Activated naive CD8-positive, alpha-beta T cell treated with anti-CD3 and anti-CD28 coated beads, Interleukin-2, amount 50 U/mL, for 24 hours (primary cell): Measurements from ENCODE around the gene ZFYVE28.

ENCODE experiments used
- ATAC-seq: fragments of 150-1000 bp; cut with Tn5 transposase; one replicate; pipeline ENCODE4 v1.10.0; 2021
- DNase-seq: peaks from one replicate; pipeline ENCODE4 v3.0.0; 2021
- H3K27ac Mint-ChIP-seq: one replicate; pipeline ENCODE4 v1.8.0; 2021; ENCODE audit warnings: mild to moderate bottlenecking, mixed read lengths
- H3K27me3 Mint-ChIP-seq: one replicate; pipeline ENCODE4 v1.8.0; 2021; ENCODE audit warnings: mixed read lengths
- H3K36me3 Mint-ChIP-seq: one replicate; pipeline ENCODE4 v1.8.0; 2021; ENCODE audit warnings: low read depth, mixed read lengths
- H3K4me1 Mint-ChIP-seq: one replicate; pipeline ENCODE4 v1.8.0; 2021; ENCODE audit warnings: mixed read lengths
- H3K4me3 Mint-ChIP-seq: one replicate; pipeline ENCODE4 v1.8.0; 2021; ENCODE audit warnings: mild to moderate bottlenecking, moderate library complexity, mixed read lengths
- H3K9me3 Mint-ChIP-seq: one replicate; pipeline ENCODE4 v1.8.0; 2021; ENCODE audit warnings: mixed read lengths

ZFYVE28 gene

DNA sequence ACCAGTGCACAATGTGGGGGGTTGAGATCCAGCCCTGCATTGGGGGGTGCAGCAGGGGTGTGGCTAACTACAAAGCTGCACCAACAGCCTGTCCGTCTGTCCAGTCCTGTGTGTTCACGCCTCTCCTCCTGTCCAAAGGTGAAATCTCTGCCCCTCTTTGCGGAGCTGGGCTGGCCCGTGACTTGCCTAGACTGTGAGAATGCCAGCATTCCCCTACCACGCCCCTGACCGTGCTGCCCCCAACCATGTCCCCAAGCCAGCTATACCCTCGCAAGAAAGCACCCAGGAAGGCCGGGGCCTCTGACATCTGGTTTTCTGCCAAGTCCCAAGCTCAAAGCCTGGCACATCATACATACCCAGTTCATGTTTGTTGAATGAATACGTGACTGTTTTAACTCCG is 19.2 kb downstream of the ZFYVE28 start:
- DNase-seq, result no peak
- no peaks in the 10 kb centered on the region for H3K9me3 Mint-ChIP-seq
- no peak overlapping the region for H3K27ac Mint-ChIP-seq
- no peak for ATAC-seq
- H3K27me3 Mint-ChIP-seq, result peaks cover 12% of the 10 kb centered on the region
- no peak overlapping the region for H3K4me3 Mint-ChIP-seq
- H3K4me1 Mint-ChIP-seq, result peaks cover 18% of the 10 kb centered on the region
- H3K36me3 Mint-ChIP-seq, result no peaks in the 10 kb centered on the region

DNA sequence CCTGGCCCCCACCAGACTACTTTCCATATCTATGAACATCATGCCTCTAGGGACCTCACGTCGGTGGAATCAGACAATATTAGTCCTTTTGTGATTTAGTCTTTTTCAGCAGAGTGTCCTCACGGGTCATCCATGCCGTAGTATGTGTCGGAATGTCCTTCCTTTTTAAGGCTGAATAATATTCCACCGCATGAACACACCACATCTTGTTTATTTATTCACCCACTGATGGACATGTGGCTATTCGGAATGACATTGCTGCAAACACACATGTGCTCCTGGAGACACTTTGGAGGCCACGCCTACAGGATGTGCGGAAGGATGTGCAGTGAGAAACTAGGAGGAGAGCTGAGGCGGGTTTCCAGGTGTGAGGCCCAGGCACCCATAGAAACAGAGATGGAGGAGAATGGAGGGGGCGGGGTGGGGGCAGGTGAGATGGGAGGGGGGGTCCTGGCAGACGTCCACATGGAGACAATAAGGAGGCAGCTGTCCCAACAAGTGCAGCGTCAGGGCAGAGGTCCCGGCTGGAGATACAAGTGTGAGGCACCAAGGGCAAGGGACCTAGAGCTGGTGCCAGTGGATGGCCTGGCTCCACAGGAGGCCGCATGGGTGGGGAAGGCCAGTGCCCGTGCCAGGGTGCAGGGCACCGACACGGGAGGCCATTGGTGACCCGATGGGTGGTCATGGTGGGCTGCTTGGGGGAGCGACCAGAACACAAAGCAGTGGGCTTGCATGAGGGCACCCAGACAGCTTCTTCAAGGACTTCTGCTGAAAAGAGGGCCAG is 20.7 kb downstream of the ZFYVE28 start:
- H3K36me3 Mint-ChIP-seq, result no peaks in the 10 kb centered on the region
- H3K4me3 Mint-ChIP-seq, result no peak overlapping the region
- ATAC-seq, result no peak
- DNase-seq, result no peak
- H3K27me3 Mint-ChIP-seq, result peaks cover 15% of the 10 kb centered on the region
- no peak overlapping the region for H3K27ac Mint-ChIP-seq
- H3K4me1 Mint-ChIP-seq, result peaks cover 28% of the 10 kb centered on the region
- H3K9me3 Mint-ChIP-seq, result no peaks in the 10 kb centered on the region

DNA sequence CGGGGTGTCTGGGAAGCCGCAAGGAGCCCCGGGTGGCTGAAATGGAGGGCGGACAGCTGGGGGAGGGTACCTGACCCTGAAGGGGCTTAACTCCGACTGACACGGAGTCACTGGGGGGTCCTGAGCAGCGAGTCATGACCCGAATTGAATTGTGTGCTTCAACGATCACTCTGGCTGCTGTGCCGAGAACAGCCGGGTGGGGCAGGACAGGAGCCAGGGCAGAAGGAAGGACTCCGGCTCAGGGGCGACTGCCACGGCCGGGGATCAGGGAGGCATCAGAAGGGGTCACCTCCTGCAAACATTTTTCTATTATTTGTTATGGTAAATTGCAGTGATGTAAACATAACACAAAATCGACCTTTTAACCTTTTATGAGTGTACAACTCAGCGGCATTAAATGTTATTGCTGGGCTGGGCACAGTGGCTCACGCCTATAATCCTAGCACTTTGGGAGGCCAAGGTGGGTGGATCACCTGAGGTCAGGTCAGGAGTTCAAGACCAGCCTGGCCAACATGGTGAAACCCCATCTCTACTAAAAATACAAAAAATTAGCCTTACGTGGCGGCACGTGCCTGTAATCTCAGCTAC is 21.6 kb downstream of the ZFYVE28 start:
- no peak for ATAC-seq
- Mint-ChIP-seq H3K4me3 (no peak overlapping the region), H3K36me3 (no peaks in the 10 kb centered on the region), H3K9me3 (no peaks in the 10 kb centered on the region), H3K27ac (no peak overlapping the region), H3K4me1 (peaks cover 19% of the 10 kb centered on the region), H3K27me3 (peaks cover 12% of the 10 kb centered on the region)
- no peak for DNase-seq

DNA sequence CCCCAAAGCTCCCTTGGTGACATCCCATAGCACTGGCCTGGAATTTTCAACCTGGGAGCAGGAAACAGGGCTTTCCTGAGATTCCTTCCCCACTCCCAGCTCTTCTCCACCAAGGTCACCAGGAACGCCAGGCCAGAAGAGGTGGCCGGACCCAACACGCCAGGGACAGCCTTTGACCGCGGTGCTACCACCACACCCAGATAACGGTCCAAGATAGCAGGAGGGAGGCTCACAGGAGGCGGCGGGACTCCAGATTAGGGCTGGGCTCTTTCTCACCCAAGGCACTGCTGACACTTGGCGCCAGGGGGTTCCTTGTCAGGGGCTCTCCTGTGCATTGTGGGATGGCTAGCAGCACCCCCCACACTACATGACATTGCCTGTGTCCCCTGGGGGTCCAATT is 22.9 kb downstream of the ZFYVE28 start:
- DNase-seq (no peak), ATAC-seq (no peak)
- Mint-ChIP-seq H3K27ac (no peak overlapping the region), H3K36me3 (no peaks in the 10 kb centered on the region), H3K27me3 (peaks cover 18% of the 10 kb centered on the region), H3K4me3 (no peak overlapping the region), H3K4me1 (peaks cover 23% of the 10 kb centered on the region), H3K9me3 (no peaks in the 10 kb centered on the region)

DNA sequence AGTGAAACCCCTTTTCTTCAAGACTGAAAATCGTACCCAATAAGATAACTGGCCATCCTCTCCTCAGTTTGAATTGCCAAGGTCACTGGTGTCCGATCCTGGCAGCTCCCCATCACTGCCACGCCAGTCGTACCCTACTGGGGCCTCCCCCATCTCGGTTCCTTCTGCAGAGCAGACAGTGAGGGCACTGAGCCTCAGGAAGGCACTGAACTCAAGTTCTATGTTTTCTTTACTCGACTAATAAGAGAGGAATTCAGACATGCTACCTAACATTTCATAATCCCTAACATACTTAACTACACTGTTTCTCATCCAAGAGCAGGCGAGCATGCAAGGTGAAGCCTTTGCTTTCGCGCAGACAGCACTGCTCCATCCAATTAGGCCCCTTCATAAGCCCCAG is 23.4 kb downstream of the ZFYVE28 start:
- Mint-ChIP-seq H3K27me3 (peaks cover 19% of the 10 kb centered on the region), H3K27ac (no peak overlapping the region), H3K9me3 (no peaks in the 10 kb centered on the region), H3K36me3 (no peaks in the 10 kb centered on the region), H3K4me3 (no peak overlapping the region), H3K4me1 (peaks cover 23% of the 10 kb centered on the region)
- ATAC-seq, result no peak
- no peak for DNase-seq

DNA sequence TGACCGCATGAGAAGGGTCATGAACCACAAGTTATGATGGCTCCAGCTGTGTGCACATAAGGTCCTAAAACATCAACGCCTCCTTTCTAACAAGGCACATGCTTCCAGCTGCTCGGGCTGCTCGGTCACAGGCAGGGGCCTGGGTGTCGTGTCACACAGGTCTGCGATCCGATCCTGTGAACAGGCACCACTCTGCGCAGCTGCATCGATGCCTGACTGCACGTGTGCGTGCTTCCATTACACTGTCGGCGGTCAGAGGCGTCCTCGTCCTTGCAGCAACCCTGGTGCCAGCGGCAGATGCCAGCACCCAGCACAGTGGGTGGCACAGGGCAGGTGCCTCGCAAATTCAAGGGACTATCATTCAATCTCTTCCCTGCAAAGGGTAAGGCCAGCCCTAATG is 23.9 kb downstream of the ZFYVE28 start:
- DNase-seq, result no peak
- Mint-ChIP-seq H3K9me3 (no peaks in the 10 kb centered on the region), H3K4me1 (peaks cover 23% of the 10 kb centered on the region), H3K27ac (no peak overlapping the region), H3K36me3 (no peaks in the 10 kb centered on the region), H3K27me3 (peaks cover 22% of the 10 kb centered on the region), H3K4me3 (no peak overlapping the region)
- ATAC-seq, result no peak

DNA sequence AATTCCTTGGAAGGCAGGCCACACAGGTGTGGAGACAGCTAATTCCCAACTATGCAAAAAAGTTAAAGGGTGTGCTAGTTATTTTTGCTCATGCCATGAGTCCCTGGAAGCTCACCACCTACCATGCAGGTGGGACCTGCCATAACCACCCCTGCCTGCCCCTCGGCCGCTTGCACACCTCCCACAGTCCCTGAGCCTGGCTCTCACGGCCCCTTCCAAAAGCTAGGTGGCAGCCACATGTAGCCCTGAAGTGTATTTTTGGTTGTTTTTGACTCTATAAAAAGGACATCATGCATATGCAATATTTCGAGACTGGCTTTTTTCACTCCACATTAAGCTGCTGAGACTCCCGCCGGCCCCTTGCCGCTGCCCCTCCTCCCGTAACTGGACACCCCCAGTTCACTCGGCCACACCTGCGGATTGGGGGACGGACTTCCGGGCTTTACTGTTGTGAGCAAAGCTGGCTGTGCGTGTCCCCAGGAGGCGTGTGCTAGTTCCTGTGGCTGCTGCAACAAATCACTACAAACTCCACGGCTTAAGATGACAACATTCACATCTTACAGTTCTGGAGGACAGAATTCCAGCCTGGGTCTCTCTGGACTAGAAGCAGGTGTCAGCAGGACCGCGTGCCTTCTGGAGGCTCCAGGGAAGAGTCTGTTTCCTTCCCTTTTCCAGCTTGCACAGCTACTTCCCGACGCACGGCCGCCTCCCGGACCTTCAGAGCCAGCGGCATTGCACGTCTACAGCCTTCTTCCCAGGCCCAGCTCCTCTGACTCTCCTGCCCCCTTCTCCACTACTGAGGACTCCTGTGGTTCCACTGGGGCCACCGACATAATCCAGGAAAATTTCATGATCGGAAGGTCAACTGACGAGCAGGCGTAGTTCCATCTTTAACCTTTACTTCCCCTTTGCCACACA is 24.8 kb downstream of the ZFYVE28 start:
- Mint-ChIP-seq H3K36me3 (no peaks in the 10 kb centered on the region), H3K9me3 (no peaks in the 10 kb centered on the region), H3K27ac (no peak overlapping the region), H3K4me1 (peaks cover 23% of the 10 kb centered on the region), H3K27me3 (peaks cover 22% of the 10 kb centered on the region), H3K4me3 (no peak overlapping the region)
- ATAC-seq (no peak), DNase-seq (no peak)

DNA sequence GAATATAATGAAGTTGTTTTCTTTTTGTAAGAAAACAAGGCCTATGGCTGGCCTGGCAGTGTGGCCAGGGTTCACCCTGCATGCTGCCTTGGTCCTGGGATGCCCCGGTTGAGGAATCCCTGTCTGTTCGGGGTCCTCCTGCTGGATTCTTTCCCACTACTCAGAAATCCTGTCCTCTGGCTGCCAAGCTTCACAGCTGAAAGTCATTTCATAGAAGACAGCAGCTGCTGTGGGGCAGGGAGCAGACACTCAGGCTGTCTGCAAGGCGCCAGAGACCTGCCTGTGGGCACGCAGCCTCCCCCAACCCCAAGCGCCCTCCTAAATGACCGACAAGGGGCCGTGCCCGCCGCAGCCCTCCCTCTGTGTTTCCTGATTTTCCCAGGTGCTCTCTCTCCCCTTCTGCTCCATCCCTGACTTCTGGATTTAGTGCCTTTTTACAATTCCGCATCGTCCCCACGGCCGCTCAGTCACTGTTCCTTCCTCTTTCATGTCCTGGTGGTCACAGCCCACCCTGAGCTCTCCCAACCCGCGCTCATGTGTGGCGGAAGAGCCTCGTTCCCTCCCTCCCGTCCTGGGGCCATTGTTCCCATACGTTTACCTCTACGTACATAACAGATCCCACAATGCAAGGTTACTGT is 27.5 kb downstream of the ZFYVE28 start:
- no peaks in the 10 kb centered on the region for H3K9me3 Mint-ChIP-seq
- peaks cover 23% of the 10 kb centered on the region for H3K4me1 Mint-ChIP-seq
- ATAC-seq (no peak), DNase-seq (no peak)
- H3K27me3 Mint-ChIP-seq, result peaks cover 22% of the 10 kb centered on the region
- H3K27ac Mint-ChIP-seq, result no peak overlapping the region
- no peak overlapping the region for H3K4me3 Mint-ChIP-seq
- no peaks in the 10 kb centered on the region for H3K36me3 Mint-ChIP-seq

DNA sequence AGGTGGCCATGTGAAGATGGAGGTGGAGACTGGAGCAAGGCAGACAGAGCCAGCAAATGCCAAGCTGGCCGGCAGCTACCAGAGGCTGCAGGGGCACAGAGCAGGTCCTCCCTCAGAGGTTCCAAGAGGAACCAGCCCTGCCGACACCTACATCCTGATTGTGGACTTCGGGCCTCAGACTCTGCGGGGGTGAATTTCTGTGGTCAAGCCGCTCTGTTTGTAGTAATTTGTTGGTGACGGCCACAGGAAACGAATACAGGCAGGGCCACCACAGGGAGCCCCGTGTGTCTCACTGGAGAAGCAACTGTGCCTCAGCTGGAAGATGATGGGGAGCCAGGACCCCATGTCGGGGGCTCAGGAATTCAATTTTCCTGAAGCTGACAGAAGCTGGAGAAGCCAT is 28.3 kb downstream of the ZFYVE28 start:
- H3K27me3 Mint-ChIP-seq, result peaks cover 22% of the 10 kb centered on the region
- H3K9me3 Mint-ChIP-seq, result no peaks in the 10 kb centered on the region
- H3K4me1 Mint-ChIP-seq, result peaks cover 23% of the 10 kb centered on the region
- H3K36me3 Mint-ChIP-seq, result no peaks in the 10 kb centered on the region
- H3K4me3 Mint-ChIP-seq, result no peak overlapping the region
- H3K27ac Mint-ChIP-seq, result no peak overlapping the region
- ATAC-seq (no peak), DNase-seq (no peak)

DNA sequence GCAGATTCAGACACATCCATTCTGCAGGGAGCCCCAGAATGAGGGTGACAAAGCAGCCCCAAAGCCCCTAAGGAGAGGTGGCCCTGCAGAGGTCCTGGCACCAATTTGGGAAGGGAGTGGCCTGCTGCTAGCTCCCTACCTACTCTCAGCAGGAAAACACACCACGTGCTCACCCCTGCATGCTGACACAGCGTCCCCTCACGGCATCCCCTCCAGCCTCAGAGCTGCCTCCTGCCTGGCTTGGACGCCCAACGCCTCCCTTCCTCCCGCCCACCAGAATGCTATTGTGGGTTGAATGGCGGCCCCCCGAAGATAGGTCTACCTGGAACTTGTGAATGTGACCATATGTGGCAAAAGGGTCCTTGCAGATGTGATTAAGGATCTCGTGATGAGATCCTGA is 28.8 kb downstream of the ZFYVE28 start:
- H3K27ac Mint-ChIP-seq, result no peak overlapping the region
- H3K9me3 Mint-ChIP-seq, result no peaks in the 10 kb centered on the region
- H3K27me3 Mint-ChIP-seq, result peaks cover 22% of the 10 kb centered on the region
- DNase-seq, result no peak
- no peaks in the 10 kb centered on the region for H3K36me3 Mint-ChIP-seq
- ATAC-seq, result no peak
- H3K4me3 Mint-ChIP-seq, result no peak overlapping the region
- peaks cover 21% of the 10 kb centered on the region for H3K4me1 Mint-ChIP-seq

DNA sequence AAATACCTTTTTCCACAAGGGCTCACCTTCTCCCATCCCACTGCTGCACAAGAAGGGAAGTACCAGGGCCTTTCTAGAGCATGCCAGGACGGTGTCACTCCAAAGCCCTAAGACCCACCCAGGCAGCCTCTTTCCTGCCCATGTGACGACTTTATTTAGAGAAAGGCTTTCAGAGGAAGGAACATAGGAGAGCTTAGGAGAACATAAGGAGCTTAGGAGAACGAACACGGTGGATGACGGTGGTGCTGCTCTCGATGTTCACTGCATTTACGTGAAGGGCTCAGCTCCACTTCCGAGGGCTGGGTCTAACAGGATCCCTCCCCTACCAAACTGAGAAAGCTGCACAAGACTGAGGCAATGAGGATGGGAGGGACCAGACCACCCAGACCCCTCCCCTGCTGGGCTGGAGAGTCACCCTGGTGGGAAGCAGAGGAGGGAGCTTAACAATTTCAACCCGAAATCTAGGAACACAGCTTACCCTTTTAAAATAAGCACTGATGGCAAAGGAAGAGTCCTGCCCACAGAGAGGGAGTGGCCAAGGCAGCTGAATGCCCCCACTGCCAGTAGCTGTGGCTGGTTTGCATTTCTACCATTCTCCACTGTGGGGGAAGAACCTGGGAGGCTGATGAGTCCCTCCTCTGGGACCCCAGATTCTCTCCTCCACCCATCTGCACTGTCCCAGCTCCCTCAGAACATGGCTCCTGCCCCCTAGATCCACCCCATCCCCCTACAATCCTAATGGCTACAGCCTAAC is 29.8 kb downstream of the ZFYVE28 start:
- Mint-ChIP-seq H3K9me3 (no peaks in the 10 kb centered on the region), H3K4me1 (peaks cover 11% of the 10 kb centered on the region), H3K27me3 (peaks cover 14% of the 10 kb centered on the region), H3K36me3 (no peaks in the 10 kb centered on the region), H3K27ac (no peak overlapping the region), H3K4me3 (no peak overlapping the region)
- ATAC-seq (no peak), DNase-seq (no peak)

DNA sequence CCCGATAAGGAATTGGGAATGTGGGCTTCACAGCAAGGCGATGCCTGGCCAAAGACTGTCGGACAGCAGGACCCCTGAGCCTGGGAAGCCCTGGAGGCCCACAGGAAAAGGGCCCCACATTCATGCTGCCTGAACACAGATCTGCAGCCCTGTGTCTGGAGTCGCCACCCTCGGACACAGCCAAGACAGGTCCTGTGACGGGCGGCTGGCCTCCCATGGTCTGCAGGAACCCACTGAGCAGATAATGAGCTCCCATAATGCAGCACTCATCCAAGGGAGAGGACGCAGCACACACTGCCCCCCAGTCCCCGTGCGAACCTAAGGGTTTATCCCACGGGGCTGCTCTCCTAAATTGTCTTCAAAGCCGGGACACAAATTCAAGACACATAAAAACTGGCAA is 30.6 kb downstream of the ZFYVE28 start:
- H3K36me3 Mint-ChIP-seq, result no peaks in the 10 kb centered on the region
- DNase-seq (no peak), ATAC-seq (no peak)
- peaks cover 15% of the 10 kb centered on the region for H3K4me1 Mint-ChIP-seq
- peaks cover 14% of the 10 kb centered on the region for H3K27me3 Mint-ChIP-seq
- H3K4me3 Mint-ChIP-seq, result no peak overlapping the region
- H3K27ac Mint-ChIP-seq, result no peak overlapping the region
- H3K9me3 Mint-ChIP-seq, result no peaks in the 10 kb centered on the region

DNA sequence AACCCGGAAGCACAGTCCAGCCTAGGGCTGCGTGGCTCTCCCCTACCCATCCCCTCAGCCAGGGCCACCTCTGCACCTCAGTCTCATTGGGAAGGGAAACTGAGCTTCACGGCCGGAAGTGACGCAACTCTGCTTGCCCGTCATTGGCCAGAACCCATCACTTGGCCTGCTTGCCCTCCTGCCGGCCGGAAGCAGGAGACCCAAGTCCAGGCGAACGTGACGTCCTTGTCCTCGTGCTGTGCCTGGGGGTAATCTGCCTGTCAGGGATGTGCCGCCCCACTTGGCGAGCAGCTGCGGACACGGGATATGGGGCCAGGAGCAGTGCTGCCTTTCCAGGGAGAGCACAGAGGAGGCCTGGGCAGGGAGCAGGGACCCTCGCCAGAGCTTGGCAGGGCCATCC is 31.2 kb downstream of the ZFYVE28 start:
- Mint-ChIP-seq H3K4me3 (no peak overlapping the region), H3K4me1 (peaks cover 19% of the 10 kb centered on the region), H3K36me3 (no peaks in the 10 kb centered on the region), H3K9me3 (no peaks in the 10 kb centered on the region), H3K27ac (no peak overlapping the region), H3K27me3 (peaks cover 14% of the 10 kb centered on the region)
- no peak for DNase-seq
- ATAC-seq, result no peak

DNA sequence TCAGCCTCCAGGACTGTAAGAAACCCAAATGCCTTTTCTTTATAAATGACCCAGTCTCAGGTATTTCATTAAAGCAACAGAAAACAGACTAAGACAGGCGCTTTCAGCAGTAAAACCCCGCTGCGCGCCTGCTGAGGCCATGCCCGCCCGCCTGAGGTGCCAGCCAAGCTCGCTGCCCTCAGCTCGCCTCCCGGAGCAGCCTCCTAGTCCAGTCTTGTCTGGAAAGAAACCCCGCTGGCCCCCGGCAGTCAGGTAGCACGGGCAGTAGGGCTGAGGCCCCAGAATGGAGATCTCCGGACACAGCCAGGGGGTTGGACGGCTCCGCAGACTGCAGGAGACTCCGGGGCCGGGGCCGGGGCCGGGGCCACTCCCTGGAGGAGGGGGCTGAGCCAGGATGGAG is 31.7 kb downstream of the ZFYVE28 start:
- Mint-ChIP-seq H3K4me1 (peaks cover 19% of the 10 kb centered on the region), H3K4me3 (no peak overlapping the region), H3K9me3 (no peaks in the 10 kb centered on the region), H3K36me3 (no peaks in the 10 kb centered on the region), H3K27me3 (peaks cover 12% of the 10 kb centered on the region), H3K27ac (no peak overlapping the region)
- no peak for ATAC-seq
- no peak for DNase-seq
